GM18519 (cell line): ENCODE measurements around the gene HMX1.

Source experiments
- ATAC-seq: cut with Tn5 transposase; IDR thresholded peaks from one replicate; pipeline ENCODE4 v1.9.1; 2021; ENCODE audit warnings: mild to moderate bottlenecking, moderate library complexity; ENCODE audit not compliant: unreplicated experiment, low FRiP score

Gene HMX1

DNA sequence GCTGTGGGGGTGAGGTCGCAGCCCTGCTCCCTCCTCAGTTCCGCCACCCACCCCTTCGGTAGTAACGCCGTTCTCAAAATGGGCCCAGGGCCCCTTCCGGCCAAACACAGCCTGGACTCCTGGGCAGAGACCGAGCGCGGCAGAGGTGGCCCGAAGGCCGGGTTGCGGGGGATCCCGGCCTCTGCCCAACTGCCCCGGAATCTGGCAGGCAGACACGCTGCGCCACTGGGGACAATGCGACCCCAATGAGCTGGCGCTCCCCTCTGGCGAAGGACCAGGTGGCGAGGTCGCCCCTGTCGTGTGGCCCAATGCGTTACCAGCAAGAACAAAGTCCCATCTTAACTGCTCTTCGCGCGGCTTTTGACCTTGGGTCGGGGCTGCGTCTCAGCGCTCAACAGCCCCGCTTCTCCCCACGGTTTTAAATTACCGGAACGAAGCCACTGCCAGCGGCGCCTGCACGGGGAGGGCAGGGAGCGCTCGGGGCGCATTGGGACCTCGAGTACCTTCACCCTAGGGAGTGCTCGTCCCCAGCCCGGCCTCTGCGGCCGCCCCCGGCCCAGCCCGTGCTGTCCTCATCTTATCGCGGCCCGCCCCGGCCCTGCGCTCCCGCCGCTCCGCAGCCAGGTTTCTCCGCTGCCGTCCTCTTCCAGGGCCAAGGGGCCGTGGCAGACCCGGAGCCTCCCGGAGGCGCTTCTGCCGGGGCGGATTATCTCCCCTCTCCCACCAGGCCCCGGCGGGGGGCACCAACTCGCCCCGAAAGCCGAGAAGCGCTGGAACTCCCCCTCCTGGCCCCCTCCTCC, 22.2 kb upstream of the HMX1 start:
- no peak for ATAC-seq

GRCh38 chr4:8893227-8893623, 21.6 kb upstream of the HMX1 start:
- no peak for ATAC-seq

- no peak for ATAC-seq
Observed at GRCh38 chr4:8892556-8893226, 21.1 kb upstream of the HMX1 start.

- ATAC-seq = no peak
Observed at GRCh38 chr4:8891646-8892555, 20.3 kb upstream of the HMX1 start.

GRCh38 chr4:8891255-8891645, 19.6 kb upstream of the HMX1 start:
- ATAC-seq = no peak

DNA sequence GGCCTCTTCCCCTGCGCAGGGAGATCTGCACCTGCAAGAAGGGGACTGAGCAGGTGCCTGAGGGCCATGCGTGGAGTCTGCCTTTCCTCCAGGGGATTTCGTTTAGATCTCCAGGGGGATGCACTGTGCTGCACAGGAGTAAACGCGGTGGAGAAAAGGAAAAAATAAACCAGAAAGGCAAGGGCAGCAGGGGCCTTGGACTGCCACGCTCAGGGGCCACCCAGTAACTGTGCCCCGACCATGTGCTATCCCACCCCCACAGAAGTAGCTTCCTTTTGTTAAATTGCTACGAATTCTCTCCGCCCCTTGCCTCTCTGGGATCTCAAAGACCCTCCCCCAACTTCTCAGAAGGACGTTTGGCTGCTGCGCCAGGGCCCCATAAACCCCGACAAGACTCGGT, 17.2 kb upstream of the HMX1 start:
- no peak for ATAC-seq

DNA sequence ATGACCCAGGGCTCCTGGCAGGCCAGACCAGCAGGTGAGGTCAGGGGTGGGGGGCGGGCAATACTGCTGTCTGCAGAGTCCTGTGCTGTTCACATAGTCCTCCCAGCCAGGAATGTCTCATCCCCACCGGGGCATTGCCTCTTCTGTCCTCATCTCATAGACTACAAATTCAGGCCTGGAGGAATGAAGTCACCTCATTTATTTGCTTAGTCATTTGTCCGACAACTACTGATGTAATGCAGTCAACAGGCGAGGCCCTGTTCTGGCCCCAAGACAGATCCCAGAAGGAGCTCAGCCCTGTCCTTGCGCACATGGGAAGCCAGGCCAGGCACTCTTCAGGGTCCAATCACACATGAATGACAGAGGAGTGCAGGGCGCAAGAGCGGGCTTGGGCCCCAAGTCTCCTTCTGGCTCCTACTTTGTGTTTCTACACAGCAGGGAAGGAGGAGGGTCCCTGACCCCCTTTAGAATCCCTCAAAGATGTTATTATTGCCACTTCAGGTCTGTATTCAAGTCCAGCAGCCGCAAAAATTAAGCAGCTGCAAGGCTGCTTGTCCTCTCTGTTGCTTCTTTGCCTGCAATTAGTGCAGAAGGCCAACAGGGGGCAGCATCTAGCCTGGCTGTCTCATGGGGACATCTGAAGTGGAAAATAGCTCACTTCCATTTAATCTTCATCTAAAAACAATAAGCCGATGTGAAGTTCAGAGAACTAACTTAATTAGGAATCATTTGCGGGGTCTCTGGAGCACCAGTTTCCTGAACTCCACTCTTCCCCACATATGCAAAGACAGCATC, 15.2 kb upstream of the HMX1 start:
- no peak for ATAC-seq

GRCh38 chr4:8882239-8882638, 10.6 kb upstream of the HMX1 start:
- no peak for ATAC-seq

DNA sequence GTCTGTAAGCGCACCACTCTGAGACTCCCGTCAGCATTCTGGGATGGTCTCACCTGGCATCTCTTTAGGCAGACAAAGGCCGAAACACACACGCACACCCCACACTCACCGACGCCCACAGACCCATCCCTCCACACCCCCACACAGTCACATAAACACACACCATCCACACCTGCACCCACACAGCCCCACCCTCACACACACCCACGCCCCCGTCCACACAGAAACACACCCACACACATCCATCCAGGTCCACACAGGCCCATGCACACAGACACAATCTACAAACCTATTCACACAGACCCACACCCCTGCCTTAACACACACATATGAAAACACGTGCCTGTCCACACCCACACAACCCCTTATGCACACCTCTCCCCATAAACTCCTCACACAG, 9.2 kb upstream of the HMX1 start:
- ATAC-seq = no peak

GRCh38 chr4:8879574-8879973, 7.9 kb upstream of the HMX1 start:
- ATAC-seq = no peak

- ATAC-seq = no peak
Observed at GRCh38 chr4:8878421-8878820, 6.8 kb upstream of the HMX1 start.

- ATAC-seq = no peak
Observed at GRCh38 chr4:8877780-8878040, 6.1 kb upstream of the HMX1 start.

- ATAC-seq = no peak
Observed at GRCh38 chr4:8876982-8877779, 5.5 kb upstream of the HMX1 start.

DNA sequence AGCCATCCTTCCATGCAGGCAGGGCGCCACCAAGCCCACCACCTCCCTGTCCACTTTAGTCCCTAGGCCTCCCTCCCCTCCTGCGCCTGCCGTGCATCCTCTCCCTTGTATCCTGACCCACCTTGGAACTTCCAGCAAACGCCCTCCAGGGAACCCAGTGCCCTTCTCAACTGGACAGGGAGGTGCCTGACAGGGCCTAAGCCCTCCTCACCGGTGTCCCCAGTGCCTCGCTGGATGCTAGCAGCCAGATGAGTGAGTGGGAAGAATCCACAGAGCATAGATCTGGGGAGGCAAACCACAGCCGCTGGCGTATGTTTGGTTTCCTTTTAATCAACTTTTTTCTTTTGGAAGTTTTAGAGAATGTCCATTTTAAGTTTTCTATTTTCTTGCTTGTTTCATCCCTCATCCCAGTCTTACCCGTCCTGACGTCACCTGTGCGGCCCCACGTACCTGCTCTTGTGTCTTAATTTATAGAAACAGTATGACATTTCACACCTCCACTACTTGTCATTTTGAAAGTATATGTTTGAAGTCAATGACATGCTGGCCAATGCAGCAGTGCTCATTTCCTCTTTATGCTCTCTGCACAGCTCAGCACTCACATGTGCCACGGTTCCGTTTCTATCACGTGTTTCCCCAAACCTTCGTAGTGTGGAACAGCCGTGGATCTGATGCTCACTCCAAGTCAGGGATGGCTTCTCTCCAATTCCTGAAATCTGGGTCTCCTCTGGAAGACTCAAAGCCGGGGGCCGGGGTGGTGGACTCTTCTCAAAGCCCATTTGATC, 3.4 kb upstream of the HMX1 start:
- ATAC-seq = no peak

DNA sequence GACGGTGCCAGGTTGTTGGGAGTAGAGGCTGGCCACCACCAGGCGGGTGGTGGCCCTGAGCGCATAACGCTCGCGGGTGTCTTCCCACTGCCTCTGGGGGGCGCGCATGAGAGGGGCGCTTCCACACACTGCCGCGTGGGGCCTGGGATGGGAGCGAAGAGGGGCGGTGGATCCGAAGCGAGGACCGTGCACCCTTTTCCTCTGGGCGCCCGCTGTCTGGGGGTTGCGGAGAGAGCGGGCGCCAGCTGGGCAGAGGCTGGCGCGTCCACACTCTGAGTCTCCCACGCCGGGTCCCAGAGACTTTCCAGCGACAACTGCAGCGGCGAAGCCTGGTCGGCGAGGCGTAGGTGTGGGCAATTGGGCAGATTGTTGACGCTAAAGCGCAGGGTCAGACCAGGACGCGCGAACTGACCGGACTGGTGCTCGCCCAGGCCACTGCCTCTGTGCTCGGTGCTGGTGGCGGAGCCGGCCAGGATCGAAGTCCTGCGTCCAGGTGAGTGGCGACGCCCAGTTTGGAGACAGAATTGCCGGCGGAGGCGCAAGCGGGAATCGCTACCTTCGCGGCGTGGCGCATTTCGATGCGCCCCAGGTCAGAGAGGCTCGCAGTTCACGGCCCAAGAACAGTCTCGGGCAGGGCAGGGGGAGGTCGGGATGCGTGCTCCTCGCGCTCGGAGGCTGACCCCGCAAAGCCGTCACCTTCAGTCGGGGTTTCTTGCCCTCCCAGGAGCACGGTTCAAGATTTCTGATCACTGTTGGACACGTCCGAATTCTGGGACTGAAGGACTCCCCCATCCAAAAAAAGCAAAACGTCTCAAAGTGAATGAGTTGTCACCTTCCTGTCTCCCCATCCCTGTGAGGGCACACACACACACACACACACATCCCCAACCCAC, 2.6 kb upstream of the HMX1 start:
- ATAC-seq = no peak

DNA sequence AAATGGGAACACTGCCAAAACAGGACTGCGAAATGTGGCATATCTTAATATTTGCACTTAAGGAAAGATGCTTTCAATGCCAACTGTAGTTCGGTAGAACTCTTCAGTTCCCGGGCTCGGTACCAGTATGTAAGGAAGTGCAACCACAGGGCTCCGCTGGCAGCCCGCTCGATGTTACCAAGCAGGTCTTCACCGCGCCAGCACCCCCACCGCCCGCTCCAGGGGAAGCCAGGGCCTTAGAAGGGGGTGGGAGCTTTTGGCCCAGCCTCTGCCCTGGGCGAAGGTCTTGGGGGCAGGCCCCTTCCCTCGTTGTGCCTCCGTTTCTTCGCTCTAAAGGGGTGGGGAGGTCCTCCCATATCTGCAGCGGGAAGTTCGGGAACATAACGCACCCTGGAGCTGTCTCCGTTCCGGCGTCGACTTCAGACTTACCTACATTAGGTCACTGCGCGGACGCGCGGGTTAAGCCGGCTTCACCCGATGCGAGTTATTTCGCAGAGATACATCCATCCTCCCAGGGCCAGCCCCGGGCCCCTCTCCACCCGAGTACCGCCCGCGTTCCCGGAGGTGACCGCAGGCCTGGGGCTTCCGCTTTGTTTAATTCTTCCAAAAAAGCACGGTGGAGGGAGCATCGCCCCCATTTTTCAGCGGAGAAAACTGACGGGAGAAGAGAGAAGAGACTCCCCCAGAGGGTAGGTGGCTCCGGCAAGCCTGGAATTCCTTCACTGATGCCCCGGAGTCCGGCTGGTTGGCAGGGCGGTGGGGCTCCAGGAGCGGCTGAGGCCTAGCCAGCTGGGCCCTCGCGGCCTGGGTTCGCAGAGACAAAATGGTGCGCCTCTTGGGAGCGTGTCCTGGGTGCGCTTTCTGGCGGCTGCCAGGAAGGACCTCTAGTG, 1.0 kb upstream of the HMX1 start:
- ATAC-seq = no peak
